SU-DHL-6 (cell line): Measurements from ENCODE around the gene CDC42EP5.

Source experiments
- H2AFZ ChIP-seq: fragments of 200-600 bp; sonication (generic); 2 replicates; pipeline ENCODE4 v1.6.1; 2014; ENCODE audit warnings: low read depth, mild to moderate bottlenecking, moderate library complexity, mixed read lengths, antibody characterized with exemption, low read length; ENCODE audit not compliant: severe bottlenecking
- H3F3A ChIP-seq: fragments of 200-600 bp; shearing (Covaris generic); 2 replicates; pipeline ENCODE4 v1.6.0; 2016; ENCODE audit warnings: antibody characterized with exemption, mild to moderate bottlenecking; ENCODE audit not compliant: insufficient read depth
- H3K27ac ChIP-seq: fragments of 200-600 bp; sonication (generic); 2 replicates; pipeline ENCODE4 v1.5.1; 2016; ENCODE audit warnings: low read depth, mild to moderate bottlenecking, low read length, moderate library complexity, mixed read lengths
- H3K27me3 ChIP-seq: fragments of 200-600 bp; sonication (generic), shearing (Covaris generic); 2 replicates; pipeline ENCODE4 v1.6.0; 2014; ENCODE audit warnings: mild to moderate bottlenecking, low read length
- H3K36me3 ChIP-seq: fragments of 200-600 bp; sonication (generic); 2 replicates; pipeline ENCODE4 v1.6.1; 2014; ENCODE audit warnings: mild to moderate bottlenecking, low read length, mixed read lengths
- H3K4me2 ChIP-seq: fragments of 300-600, 200-600 bp; shearing (Covaris generic), sonication (generic); 2 replicates; pipeline ENCODE4 v1.6.0; 2014; ENCODE audit warnings: low read length, low read depth, mild to moderate bottlenecking; ENCODE audit not compliant: poor library complexity, severe bottlenecking
- H3K4me3 ChIP-seq: fragments of 200-600 bp; sonication (generic); 2 replicates; pipeline ENCODE4 v1.5.1; 2014; ENCODE audit warnings: antibody characterized with exemption, low read length, mild to moderate bottlenecking, mixed read lengths; ENCODE audit not compliant: insufficient read depth, poor library complexity, severe bottlenecking
- H3K79me2 ChIP-seq: fragments of 200-600 bp; sonication (generic); 2 replicates; pipeline ENCODE4 v1.6.1; 2014; ENCODE audit warnings: mild to moderate bottlenecking, low read length, moderate library complexity; ENCODE audit not compliant: insufficient read depth
- H3K9ac ChIP-seq: fragments of 200-600 bp; sonication (generic); 2 replicates; pipeline ENCODE4 v1.7.0; 2014; ENCODE audit warnings: mild to moderate bottlenecking, low read length
- H3K9me2 ChIP-seq: fragments of 200-600 bp; sonication (generic); replicated peaks from 2 replicates; pipeline ENCODE4 v1.6.1; 2014; ENCODE audit warnings: low read length; ENCODE audit not compliant: insufficient read depth
- H3K9me3 ChIP-seq: fragments of 200-600 bp; sonication (generic); 2 replicates; pipeline ENCODE4 v1.6.1; 2014; ENCODE audit warnings: low read length, mixed read lengths; ENCODE audit not compliant: insufficient read depth
- H4K20me1 ChIP-seq: fragments of 200-600 bp; sonication (generic); 2 replicates; pipeline ENCODE4 v1.6.1; 2014; ENCODE audit warnings: low read depth, mild to moderate bottlenecking, antibody characterized with exemption, low read length, moderate library complexity, mixed read lengths
- EZH2phosphoT487 ChIP-seq: fragments of 200-600 bp; sonication (generic), shearing (Covaris generic); conservative IDR thresholded peaks from 2 replicates; pipeline ENCODE4 v1.6.1; 2018; ENCODE audit warnings: mild to moderate bottlenecking, antibody characterized with exemption, low read length, moderate library complexity, mixed read lengths
- TF ChIP-seq, protein P1 (sequence below): fragments of 200-600 bp; sonication (generic); IDR thresholded peaks from one replicate; pipeline ENCODE4 v1.5.1; 2017; ENCODE audit warnings: antibody characterized with exemption, mild to moderate bottlenecking, low read length, moderate library complexity; ENCODE audit not compliant: insufficient read depth, poor library complexity, severe bottlenecking

CDC42EP5 gene

GRCh38 chr19:54434873-54435214 is 38.3 kb downstream of the CDC42EP5 start:
- Histone ChIP-seq H3K4me3 (no peak overlapping the region), H2AFZ (no peak overlapping the region), H3K9me2 (no peaks in the 10 kb centered on the region), H3K4me2 (no peak overlapping the region), H3F3A (no peaks in the 10 kb centered on the region), H3K36me3 (no peaks in the 10 kb centered on the region), H3K9ac (no peak overlapping the region), H3K9me3 (no peaks in the 10 kb centered on the region), H3K79me2 (no peaks in the 10 kb centered on the region), H3K27me3 (no peaks in the 10 kb centered on the region), H3K27ac (no peak overlapping the region), H4K20me1 (no peaks in the 10 kb centered on the region)
- TF ChIP-seq, protein P1, sequence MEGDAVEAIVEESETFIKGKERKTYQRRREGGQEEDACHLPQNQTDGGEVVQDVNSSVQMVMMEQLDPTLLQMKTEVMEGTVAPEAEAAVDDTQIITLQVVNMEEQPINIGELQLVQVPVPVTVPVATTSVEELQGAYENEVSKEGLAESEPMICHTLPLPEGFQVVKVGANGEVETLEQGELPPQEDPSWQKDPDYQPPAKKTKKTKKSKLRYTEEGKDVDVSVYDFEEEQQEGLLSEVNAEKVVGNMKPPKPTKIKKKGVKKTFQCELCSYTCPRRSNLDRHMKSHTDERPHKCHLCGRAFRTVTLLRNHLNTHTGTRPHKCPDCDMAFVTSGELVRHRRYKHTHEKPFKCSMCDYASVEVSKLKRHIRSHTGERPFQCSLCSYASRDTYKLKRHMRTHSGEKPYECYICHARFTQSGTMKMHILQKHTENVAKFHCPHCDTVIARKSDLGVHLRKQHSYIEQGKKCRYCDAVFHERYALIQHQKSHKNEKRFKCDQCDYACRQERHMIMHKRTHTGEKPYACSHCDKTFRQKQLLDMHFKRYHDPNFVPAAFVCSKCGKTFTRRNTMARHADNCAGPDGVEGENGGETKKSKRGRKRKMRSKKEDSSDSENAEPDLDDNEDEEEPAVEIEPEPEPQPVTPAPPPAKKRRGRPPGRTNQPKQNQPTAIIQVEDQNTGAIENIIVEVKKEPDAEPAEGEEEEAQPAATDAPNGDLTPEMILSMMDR: no peak
- TF ChIP-seq EZH2phosphoT487: no peak

DNA sequence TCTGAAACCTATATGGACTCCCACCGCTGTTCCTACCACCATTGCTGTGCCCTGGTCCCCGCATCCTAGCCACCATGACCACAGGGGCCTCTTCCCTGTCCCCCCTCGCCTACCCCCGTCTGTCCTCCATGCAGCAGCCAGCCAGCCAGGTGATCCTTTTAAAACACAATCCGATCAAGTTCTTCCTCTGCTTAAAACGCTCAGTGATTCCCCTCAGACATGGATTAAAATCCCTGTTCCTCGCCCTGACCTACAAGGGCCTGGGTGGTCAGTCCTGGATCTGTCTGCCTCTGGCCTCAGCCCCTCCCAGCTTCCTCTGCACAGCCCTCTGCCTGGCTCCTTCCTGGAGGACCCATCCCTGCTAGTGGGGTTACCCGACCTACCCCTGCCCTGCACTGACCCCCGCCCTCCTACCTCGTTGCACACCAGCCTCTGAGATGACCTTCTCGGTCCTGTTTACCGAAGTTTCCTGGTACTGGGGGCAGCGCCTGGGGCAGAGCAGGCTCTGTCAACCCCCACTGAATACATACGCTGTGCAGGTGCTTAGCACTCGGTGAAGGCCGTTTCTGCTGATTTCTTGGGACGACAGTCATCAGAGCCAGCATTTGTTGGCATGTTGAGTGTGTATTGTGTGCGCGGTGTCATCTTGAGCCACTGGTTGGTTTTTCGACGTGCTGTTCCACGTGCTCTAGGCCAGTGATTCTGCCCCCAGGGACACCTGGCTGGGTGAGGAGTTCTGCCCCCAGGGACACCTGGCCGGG is 38.8 kb downstream of the CDC42EP5 start:
- Histone ChIP-seq H2AFZ (no peak overlapping the region), H3K9me2 (no peaks in the 10 kb centered on the region), H4K20me1 (no peaks in the 10 kb centered on the region), H3K36me3 (no peaks in the 10 kb centered on the region), H3K9ac (no peak overlapping the region), H3K9me3 (no peaks in the 10 kb centered on the region), H3K4me2 (no peak overlapping the region), H3K4me3 (no peak overlapping the region), H3K27ac (no peak overlapping the region), H3K79me2 (no peaks in the 10 kb centered on the region), H3F3A (no peaks in the 10 kb centered on the region), H3K27me3 (no peaks in the 10 kb centered on the region)
- TF ChIP-seq, protein P1: no peak
- no peak for TF ChIP-seq EZH2phosphoT487

DNA sequence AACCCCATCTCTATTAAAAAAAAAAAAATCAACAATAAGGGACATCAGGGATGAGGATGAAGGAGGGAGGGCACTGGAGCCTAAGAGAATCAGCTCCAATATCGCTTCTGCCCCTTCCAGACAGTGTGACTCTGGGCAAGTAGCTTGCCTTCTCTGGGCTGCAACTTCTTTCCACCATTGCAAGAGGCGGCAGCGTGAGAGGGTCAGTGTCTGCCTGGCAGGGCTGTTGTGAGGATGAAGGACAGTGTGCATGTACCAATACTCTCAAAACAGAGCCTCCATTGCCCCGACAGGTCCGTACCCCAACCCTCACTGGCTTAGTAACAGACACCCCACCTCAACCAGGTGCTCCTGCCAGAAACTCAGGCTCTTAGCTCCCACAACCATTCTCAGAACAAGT is 39.4 kb downstream of the CDC42EP5 start:
- no peaks in the 10 kb centered on the region for H3F3A ChIP-seq
- H2AFZ ChIP-seq: no peak overlapping the region
- no peak overlapping the region for H3K27ac ChIP-seq
- H3K9me2 ChIP-seq: no peaks in the 10 kb centered on the region
- H3K36me3 ChIP-seq: no peaks in the 10 kb centered on the region
- H4K20me1 ChIP-seq: no peaks in the 10 kb centered on the region
- no peak overlapping the region for H3K4me3 ChIP-seq
- H3K4me2 ChIP-seq: no peak overlapping the region
- no peaks in the 10 kb centered on the region for H3K79me2 ChIP-seq
- no peaks in the 10 kb centered on the region for H3K27me3 ChIP-seq
- H3K9ac ChIP-seq: no peak overlapping the region
- no peaks in the 10 kb centered on the region for H3K9me3 ChIP-seq
- no peak for TF ChIP-seq EZH2phosphoT487
- TF ChIP-seq, protein P1: no peak
